Measurements from ENCODE around the gene HEPH.
"Not testable (repeated sequence)": the region's sequence is repeated elsewhere in the genome, so short reads cannot be mapped to it uniquely, and the experiment has no call there.

Gene HEPH

GRCh38 chrX:66163849-66164411 is at the start of gene HEPH:
TSS of gene HEPH (plus strand) at chrX:66164247. CDS start at chrX:66170571, 6,324 bp downstream.
- no peak for DNase-seq

- DNase-seq, result not testable (repeated sequence)
Observed at GRCh38 chrX:66118722-66119121, 45.3 kb upstream of the HEPH start.

GRCh38 chrX:66121354-66121753 is 42.7 kb upstream of the HEPH start:
- not testable (repeated sequence) for DNase-seq

- no peak for DNase-seq
Observed at GRCh38 chrX:66126662-66127061, 37.4 kb upstream of the HEPH start.

- DNase-seq, result no peak
Observed at GRCh38 chrX:66130469-66130868, 33.6 kb upstream of the HEPH start.

- DNase-seq, result not testable (repeated sequence)
Observed at GRCh38 chrX:66135284-66135683, 28.8 kb upstream of the HEPH start.

- DNase-seq, result no peak
Observed at GRCh38 chrX:66142351-66142750, 21.7 kb upstream of the HEPH start.

GRCh38 chrX:66144258-66144657 is 19.8 kb upstream of the HEPH start:
- DNase-seq, result no peak

GRCh38 chrX:66149519-66149918 is 14.5 kb upstream of the HEPH start:
- no peak for DNase-seq

GRCh38 chrX:66150163-66150562 is 13.9 kb upstream of the HEPH start:
- no peak for DNase-seq

- DNase-seq, result no peak
Observed at GRCh38 chrX:66162331-66162822, 1.7 kb upstream of the HEPH start.

- DNase-seq, result no peak
Observed at GRCh38 chrX:66163447-66163846, 600 bp upstream of the HEPH start.

GRCh38 chrX:66164470-66164869 is 423 bp downstream of the HEPH start:
- DNase-seq, result no peak

- DNase-seq, result no peak
Observed at GRCh38 chrX:66164931-66165330, 884 bp downstream of the HEPH start.

GRCh38 chrX:66166671-66167070 is 2.6 kb downstream of the HEPH start:
- DNase-seq, result no peak

- no peak for DNase-seq
Observed at GRCh38 chrX:66167431-66167830, 3.4 kb downstream of the HEPH start.

GRCh38 chrX:66176134-66176533 is 12.1 kb downstream of the HEPH start:
- DNase-seq, result peak; percentile 4

GRCh38 chrX:66191563-66191962 is 27.5 kb downstream of the HEPH start:
- DNase-seq, result no peak

- no peak for DNase-seq
Observed at GRCh38 chrX:66193821-66194220, 29.8 kb downstream of the HEPH start.

GRCh38 chrX:66200050-66200664 is 36.1 kb downstream of the HEPH start:
- DNase-seq, result peak; percentile 3

- peak; percentile 28 for DNase-seq
Observed at GRCh38 chrX:66200855-66201795, 37.1 kb downstream of the HEPH start.

- no peak for DNase-seq
Observed at GRCh38 chrX:66203114-66203513, 39.1 kb downstream of the HEPH start.

- peak; percentile 6 for DNase-seq
Observed at GRCh38 chrX:66221856-66222255, 57.8 kb downstream of the HEPH start.

- DNase-seq, result peak; percentile 2
Observed at GRCh38 chrX:66232296-66232695, 68.2 kb downstream of the HEPH start.

Data from DMS53 (cell line).